GM12891 (cell line): ENCODE results near the gene CLDN7.

Experiments used
- PAX5 ChIP-seq: IDR thresholded peaks from 2 replicates; pipeline ENCODE4 v1.6.1; 2011; ENCODE audit warnings: low read length, moderate library complexity, mild to moderate bottlenecking; ENCODE audit not compliant: insufficient read depth, severe bottlenecking
- POLR2A ChIP-seq: IDR thresholded peaks from 2 replicates; pipeline ENCODE4 v1.6.1; 2011; ENCODE audit warnings: low read depth, low read length, control low read depth
- POLR2AphosphoS5 ChIP-seq: IDR thresholded peaks from 2 replicates; pipeline ENCODE4 v1.6.1; 2011; ENCODE audit warnings: low read depth, low read length, control low read depth
- SPI1 ChIP-seq: IDR thresholded peaks from 2 replicates; pipeline ENCODE4 v1.6.1; 2011; ENCODE audit warnings: low read depth, low read length, control low read depth
- TAF1 ChIP-seq: IDR thresholded peaks from 2 replicates; pipeline ENCODE4 v1.6.1; 2011; ENCODE audit warnings: low read depth, low read length, control low read depth

DNA sequence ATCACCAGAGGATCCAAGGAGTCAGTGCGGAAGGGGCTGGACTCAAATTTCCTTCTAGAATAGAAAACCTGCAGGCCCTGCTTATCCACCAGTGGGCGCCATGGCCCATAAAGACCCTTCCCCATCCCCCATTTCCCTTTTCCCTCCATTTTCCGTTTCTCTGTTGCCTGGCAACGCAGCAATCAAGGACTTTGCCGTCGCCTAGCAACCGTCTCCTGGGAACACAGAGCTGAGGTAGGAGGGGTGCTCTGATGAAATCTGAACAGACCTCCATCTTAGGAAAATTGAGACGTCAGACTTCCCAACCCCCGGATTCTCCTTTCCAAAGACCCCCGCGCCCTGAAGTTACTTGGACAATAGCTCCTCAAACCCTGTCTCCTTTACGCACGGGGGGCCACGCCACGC, 48.4 kb downstream of the CLDN7 start:
- TF ChIP-seq POLR2A, result no peak
- no peak for TF ChIP-seq POLR2AphosphoS5
- no peak for TF ChIP-seq PAX5
- TF ChIP-seq TAF1, result no peak
- TF ChIP-seq SPI1, result no peak
